AG10803 (cell line): ENCODE data around the gene ZNF750.

Experiments used
- DNase-seq: peaks from one replicate; pipeline ENCODE4 v3.0.0; 2010; ENCODE audit warnings: low read depth
- H3K4me3 ChIP-seq: 2 replicates; pipeline ENCODE4 v1.5.1; 2011; ENCODE audit warnings: mild to moderate bottlenecking, low read length, control low read depth
- TF ChIP-seq, protein P1 (sequence below): conservative IDR thresholded peaks from 2 replicates; pipeline ENCODE4 v1.5.1; 2011; ENCODE audit warnings: mild to moderate bottlenecking, low read length, control low read depth, inconsistent platforms

The ZNF750 gene

DNA sequence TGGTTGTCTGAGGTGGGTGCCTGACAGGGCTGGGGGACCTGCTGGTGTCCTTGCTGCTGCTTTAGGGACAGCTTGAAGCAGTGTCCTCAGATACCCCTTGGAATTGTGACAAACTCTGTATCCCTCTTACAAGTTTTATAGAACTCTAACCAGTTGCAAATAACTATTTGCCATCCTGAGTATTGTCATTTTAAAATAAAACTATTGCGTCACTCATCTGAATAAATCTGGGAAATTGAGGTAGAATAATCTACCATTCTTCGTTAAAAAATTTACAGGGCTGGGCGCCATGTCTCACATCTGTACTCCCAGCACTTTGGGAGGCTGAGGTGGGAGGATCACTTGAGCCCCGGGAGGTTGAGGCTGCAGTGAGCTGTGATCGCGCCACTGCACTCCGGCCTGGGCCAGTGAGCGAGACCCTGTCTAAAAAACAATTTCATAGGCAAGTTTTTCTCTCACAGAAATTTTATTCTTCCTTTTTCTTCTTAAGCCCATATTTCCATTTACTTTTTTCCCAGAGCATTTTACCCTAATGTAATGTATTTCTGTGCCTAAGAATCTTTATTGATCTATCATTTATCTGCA is 14.2 kb downstream of the ZNF750 start:
- H3K4me3 ChIP-seq, result no peak overlapping the region
- DNase-seq, result no peak
- TF ChIP-seq, protein P1, sequence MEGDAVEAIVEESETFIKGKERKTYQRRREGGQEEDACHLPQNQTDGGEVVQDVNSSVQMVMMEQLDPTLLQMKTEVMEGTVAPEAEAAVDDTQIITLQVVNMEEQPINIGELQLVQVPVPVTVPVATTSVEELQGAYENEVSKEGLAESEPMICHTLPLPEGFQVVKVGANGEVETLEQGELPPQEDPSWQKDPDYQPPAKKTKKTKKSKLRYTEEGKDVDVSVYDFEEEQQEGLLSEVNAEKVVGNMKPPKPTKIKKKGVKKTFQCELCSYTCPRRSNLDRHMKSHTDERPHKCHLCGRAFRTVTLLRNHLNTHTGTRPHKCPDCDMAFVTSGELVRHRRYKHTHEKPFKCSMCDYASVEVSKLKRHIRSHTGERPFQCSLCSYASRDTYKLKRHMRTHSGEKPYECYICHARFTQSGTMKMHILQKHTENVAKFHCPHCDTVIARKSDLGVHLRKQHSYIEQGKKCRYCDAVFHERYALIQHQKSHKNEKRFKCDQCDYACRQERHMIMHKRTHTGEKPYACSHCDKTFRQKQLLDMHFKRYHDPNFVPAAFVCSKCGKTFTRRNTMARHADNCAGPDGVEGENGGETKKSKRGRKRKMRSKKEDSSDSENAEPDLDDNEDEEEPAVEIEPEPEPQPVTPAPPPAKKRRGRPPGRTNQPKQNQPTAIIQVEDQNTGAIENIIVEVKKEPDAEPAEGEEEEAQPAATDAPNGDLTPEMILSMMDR, result no peak

DNA sequence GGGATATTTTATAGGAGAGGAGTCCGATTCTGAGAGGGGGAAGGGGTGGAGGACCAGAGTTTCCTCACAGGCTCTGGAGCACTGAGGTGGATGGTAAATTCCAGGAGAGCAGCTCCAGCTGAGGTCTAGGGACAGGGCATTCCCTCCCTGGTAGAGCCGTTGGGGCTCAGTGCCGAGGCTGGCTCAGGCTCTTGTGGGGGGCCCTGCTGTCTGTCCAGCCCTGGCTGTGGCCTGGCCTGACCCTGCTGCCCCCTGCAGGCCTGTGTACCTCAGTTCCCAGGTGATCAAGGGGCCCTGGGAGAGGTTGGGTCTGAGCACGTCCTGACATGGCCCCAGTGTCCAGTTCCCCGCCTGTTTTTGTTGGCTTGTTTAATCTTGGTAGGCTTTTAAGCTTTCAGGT is 16.8 kb downstream of the ZNF750 start:
- no peak for DNase-seq
- TF ChIP-seq, protein P1, result no peak
- no peak overlapping the region for H3K4me3 ChIP-seq

DNA sequence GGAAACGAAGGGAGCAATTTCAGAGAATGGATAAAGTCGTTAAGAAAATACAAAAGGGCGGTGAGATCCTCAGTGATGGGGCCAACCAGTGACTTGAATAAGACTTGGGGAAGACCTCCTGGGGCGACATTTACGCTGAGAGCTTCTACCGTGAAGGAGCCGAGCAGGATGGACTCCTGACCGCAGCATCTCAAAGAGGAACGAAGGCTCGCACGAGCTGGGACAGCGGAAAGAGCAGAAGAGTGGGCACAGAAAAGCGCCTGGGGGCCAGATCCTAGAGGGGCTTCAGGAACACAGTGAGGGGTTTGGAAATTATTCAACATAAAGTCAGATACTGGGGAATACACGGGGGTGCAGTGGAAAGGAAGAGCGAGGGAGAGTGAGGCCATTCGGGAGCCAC is 17.5 kb downstream of the ZNF750 start:
- no peak for DNase-seq
- TF ChIP-seq, protein P1, result no peak
- H3K4me3 ChIP-seq, result no peak overlapping the region

DNA sequence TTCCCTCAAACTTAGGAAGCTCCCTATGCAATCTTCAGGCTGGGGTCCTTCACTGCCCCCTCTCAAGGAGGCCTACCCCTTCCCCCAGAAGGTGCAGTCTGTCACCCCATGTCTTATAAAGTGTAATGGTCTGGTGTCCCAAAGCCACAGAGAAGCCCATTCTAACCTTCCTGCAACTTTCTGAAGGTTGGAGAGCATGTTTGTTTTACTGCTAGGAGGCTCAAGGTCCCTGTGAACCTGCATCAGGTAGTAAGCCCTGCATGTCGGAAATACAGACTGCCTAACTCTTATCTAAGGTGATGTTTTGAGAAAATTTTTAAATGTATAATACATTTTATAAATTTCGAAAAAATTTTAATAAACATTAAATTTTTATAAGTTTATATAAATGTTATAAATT is 18.3 kb downstream of the ZNF750 start:
- no peak for DNase-seq
- H3K4me3 ChIP-seq, result no peak overlapping the region
- TF ChIP-seq, protein P1, result no peak

DNA sequence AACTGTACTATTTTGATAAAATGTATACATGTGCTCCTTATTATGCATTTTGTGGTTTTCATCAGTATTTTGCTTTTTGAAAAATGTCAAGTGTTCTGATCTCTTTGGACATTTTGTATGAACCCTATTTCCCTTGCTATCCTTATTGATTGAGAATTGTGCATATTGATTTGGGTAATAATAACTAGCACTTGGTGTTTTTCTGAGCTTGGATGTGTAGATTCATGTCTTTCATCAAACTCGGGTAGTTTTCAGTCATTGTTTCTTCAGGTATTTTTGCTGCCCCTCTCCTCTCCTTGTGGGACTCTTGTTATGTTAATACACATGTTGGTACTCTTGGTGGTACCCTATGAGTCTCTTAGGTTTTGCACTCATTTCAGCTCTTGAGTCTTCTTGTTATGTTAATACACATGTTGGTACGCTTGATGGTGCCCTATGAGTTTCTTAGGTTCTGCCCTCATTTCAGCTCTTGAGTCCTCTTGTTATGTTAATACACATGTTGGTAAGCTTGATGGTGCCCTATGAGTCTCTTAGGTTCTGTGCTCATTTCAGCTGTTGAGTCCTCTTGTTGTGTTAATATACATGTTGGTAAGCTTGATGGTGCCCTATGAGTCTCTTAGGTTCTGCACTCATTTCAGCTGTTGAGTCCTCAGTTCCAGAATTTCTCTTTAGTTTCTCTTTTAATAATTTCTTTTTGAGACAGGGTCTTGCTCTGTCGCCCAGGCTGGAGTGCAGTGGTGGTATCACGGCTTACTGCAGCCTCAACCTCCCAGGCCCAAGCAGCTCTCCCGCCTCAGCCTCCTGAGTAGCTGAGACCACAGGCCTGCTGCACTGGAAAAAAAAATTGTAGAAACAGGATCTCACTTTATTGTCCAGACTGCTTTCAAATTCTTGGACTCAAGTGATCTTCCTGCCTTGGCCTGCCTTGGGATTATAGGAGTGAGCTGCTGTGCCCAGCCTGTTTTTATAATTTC is 19.3 kb downstream of the ZNF750 start:
- TF ChIP-seq, protein P1, result no peak
- H3K4me3 ChIP-seq, result no peak overlapping the region

DNA sequence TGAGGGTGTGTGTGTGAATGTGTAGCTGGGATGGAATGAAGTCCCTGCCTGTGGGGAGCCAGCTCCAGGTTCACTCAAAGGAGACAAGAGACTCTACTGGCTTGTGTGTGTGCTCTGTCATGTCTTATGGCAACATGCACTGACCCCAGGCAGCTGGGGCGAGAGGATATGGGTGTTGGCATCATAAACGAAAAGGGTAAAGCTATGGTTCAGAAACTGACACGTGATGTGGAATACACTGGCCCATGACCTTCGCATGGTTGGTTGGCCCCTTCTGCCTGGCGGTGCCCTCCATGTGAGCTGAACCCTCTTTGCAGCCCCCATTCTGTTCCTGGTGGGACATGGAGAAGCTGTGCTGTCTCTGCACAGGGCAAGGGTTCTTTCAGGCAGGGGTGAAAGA is 21.9 kb downstream of the ZNF750 start:
- no peak overlapping the region for H3K4me3 ChIP-seq
- TF ChIP-seq, protein P1, result no peak
- DNase-seq, result no peak

More for the DNA sequence above, 19.3 kb downstream of the ZNF750 start:
- no peak for DNase-seq

DNA sequence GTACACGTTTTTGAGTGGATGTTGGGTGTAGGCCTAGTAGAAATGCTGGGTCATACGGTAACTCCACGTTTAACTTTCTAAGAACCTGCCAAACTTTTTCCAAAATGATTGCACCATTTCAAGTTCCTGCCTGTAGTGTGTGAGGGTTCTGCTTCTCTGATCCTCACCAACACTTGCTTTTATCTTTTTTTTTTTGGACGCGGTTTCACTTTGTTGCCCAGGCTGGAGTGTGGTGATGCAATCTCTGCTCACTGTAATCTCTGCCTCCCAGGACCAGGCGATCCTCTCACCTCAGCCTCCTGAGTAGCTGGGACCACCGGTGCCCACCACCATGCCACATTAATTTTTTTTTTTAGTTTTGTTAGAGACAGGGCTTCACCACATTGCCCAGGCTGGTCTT is 23.5 kb downstream of the ZNF750 start:
- TF ChIP-seq, protein P1, result no peak
- no peak for DNase-seq
- no peak overlapping the region for H3K4me3 ChIP-seq
